Ishikawa (cell line): ENCODE measurements around the gene UAP1L1.

ENCODE experiments used
- YY1 ChIP-seq: IDR thresholded peaks from 2 replicates; pipeline ENCODE4 v1.6.1; 2012; ENCODE audit warnings: low read depth
- ZBTB7A ChIP-seq: IDR thresholded peaks from 2 replicates; pipeline ENCODE4 v1.6.1; 2012; ENCODE audit warnings: low read depth

DNA sequence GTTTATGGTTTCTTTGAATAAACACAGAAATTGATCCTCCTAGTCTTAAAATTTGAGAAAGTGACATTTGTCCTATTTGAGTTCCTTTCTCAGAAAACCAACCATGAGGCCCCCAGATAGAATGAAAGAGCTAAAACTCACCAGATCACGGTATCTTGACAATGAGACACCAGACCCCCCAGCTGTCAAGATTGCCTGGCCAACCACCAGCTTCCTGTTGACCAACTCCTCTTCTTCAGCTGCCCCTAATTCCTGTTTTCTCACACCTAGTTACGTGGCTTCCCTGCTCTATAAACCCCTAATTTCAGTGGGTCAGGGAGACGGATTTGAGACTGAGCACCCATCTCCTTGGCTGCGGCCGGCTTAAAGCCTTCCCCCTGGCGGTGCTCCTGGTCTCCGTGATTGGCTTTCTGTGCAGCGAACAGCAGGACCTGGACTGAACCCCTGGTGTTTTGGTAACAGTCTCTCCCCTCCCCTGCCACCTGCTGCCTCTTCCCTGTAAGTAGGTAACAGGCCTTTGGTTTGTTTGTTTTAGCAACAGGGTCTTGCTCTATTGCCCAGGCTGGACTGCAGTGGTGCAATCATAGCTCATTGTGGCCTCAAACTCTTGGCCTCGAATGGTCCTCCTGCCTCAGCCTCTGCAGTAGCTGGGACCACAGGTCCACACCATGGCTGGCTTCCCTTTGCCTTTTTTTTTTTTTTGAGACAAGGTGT, 18.6 kb upstream of the UAP1L1 start:
- TF ChIP-seq ZBTB7A = no peak
- no peak for TF ChIP-seq YY1
